Immature natural killer cell (primary cell): ENCODE measurements around the gene ARHGEF25. TPM values are rescaled to one million over a fixed set of nuclear protein-coding genes. Genes with fewer than 3 reads are reported as not detected.
"Not testable (repeated sequence)": the region's sequence is repeated elsewhere in the genome, so short reads cannot be mapped to it uniquely, and the experiment has no call there.

ENCODE experiments used
- DNase-seq, 3 donors: peaks; one replicate each; pipeline ENCODE4 v3.0.0; 2022; ENCODE audit warnings: mixed read lengths in 1 of 3
- H3K27ac Mint-ChIP-seq, 6 donors: one replicate each; pipeline ENCODE4 v1.8.0; 2020; ENCODE audit warnings: mixed read lengths in 6 of 6, mild to moderate bottlenecking in 5 of 6, inconsistent platforms in 4 of 6, moderate library complexity in 3 of 6
- H3K27me3 Mint-ChIP-seq, 3 donors: one replicate each; pipeline ENCODE4 v1.8.0; 2020 to 2021; ENCODE audit warnings: low read depth in 3 of 3, mild to moderate bottlenecking in 3 of 3, mixed read lengths in 3 of 3, moderate library complexity in 3 of 3, inconsistent platforms in 1 of 3
- H3K36me3 Mint-ChIP-seq, 3 donors: one replicate each; pipeline ENCODE4 v1.8.0; 2020; ENCODE audit warnings: mixed read lengths in 3 of 3, inconsistent platforms in 2 of 3, mild to moderate bottlenecking in 2 of 3
- H3K4me1 Mint-ChIP-seq, 2 donors: one replicate each; pipeline ENCODE4 v1.8.0; 2020; ENCODE audit warnings: inconsistent platforms in 2 of 2, mild to moderate bottlenecking in 2 of 2, mixed read lengths in 2 of 2, moderate library complexity in 1 of 2
- H3K4me3 Mint-ChIP-seq, 5 donors: one replicate each; pipeline ENCODE4 v1.8.0; 2020; ENCODE audit warnings: mild to moderate bottlenecking in 5 of 5, mixed read lengths in 5 of 5, inconsistent platforms in 3 of 5, moderate library complexity in 3 of 5
- H3K9me3 Mint-ChIP-seq, 6 donors: one replicate each; pipeline ENCODE4 v1.8.0; 2020; ENCODE audit warnings: mild to moderate bottlenecking in 6 of 6, mixed read lengths in 6 of 6, inconsistent platforms in 4 of 6, moderate library complexity in 3 of 6
- polyA plus RNA-seq, 3 donors: library from polyadenylated mRNA; unstranded; fragments of 300-500 nt; fragmentation: Illumina TruSeq; gene quantifications; one replicate each; pipeline ENCODE4 v1.2.3, GENCODE V29; 2021

Gene ARHGEF25
- polyA plus RNA-seq, 3 donors from 2014 or later, result 0.27 TPM; not detected in 2

- peaks cover 15 to 21% of the 10 kb centered on the region in 2 donors for H3K4me1 Mint-ChIP-seq
- H3K36me3 Mint-ChIP-seq, result no peaks in the 10 kb centered on the region
- no peak for DNase-seq
- H3K27me3 Mint-ChIP-seq, result peaks cover 12 to 21% (median 19%) of the 10 kb centered on the region in 3 donors
- H3K27ac Mint-ChIP-seq, result no peak overlapping the region
- no peaks in the 10 kb centered on the region for H3K9me3 Mint-ChIP-seq
- H3K4me3 Mint-ChIP-seq, result no peak overlapping the region
Observed at GRCh38 chr12:57615637-57616036, 4.4 kb downstream of the ARHGEF25 start.

GRCh38 chr12:57616383-57617101 is 5.3 kb downstream of the ARHGEF25 start:
- DNase-seq, result no peak
- Mint-ChIP-seq H3K27me3 (peaks cover 18 to 26% (median 24%) of the 10 kb centered on the region in 3 donors), H3K9me3 (no peaks in the 10 kb centered on the region), H3K4me1 (peaks cover 23 to 27% of the 10 kb centered on the region in 2 donors), H3K27ac (no peak overlapping the region), H3K36me3 (no peaks in the 10 kb centered on the region), H3K4me3 (no peak overlapping the region)

GRCh38 chr12:57617942-57618341 is 6.7 kb downstream of the ARHGEF25 start:
- H3K9me3 Mint-ChIP-seq, result no peaks in the 10 kb centered on the region
- no peaks in the 10 kb centered on the region for H3K36me3 Mint-ChIP-seq
- DNase-seq, result no peak
- peaks cover 30 to 33% of the 10 kb centered on the region in 2 donors for H3K4me1 Mint-ChIP-seq
- no peak overlapping the region for H3K4me3 Mint-ChIP-seq
- H3K27me3 Mint-ChIP-seq, result peaks cover 24 to 34% (median 31%) of the 10 kb centered on the region in 3 donors
- no peak overlapping the region for H3K27ac Mint-ChIP-seq

GRCh38 chr12:57618431-57618830 is 7.2 kb downstream of the ARHGEF25 start:
- H3K27me3 Mint-ChIP-seq, result peaks cover 27 to 34% (median 34%) of the 10 kb centered on the region in 3 donors
- H3K4me1 Mint-ChIP-seq, result peaks cover 30 to 33% of the 10 kb centered on the region in 2 donors
- not testable (repeated sequence) for H3K27ac Mint-ChIP-seq

GRCh38 chr12:57618966-57619433 is 7.8 kb downstream of the ARHGEF25 start:
- peaks cover 30 to 33% of the 10 kb centered on the region in 2 donors for H3K4me1 Mint-ChIP-seq
- H3K27ac Mint-ChIP-seq, result no peak overlapping the region
- DNase-seq, result no peak
- peaks cover 0 to under 1% (median 0%) of the 10 kb centered on the region in 3 donors for H3K36me3 Mint-ChIP-seq
- H3K27me3 Mint-ChIP-seq, result peaks cover 28 to 36% (median 34%) of the 10 kb centered on the region in 3 donors
- H3K9me3 Mint-ChIP-seq, result no peaks in the 10 kb centered on the region
- peak overlapping the region; percentile 49 to 77 (median 60) for H3K4me3 Mint-ChIP-seq

More at GRCh38 chr12:57618431-57618830, 7.2 kb downstream of the ARHGEF25 start:
- DNase-seq, H3K9me3 Mint-ChIP-seq, H3K36me3 Mint-ChIP-seq, H3K4me3 Mint-ChIP-seq: not testable (repeated sequence)

- DNase-seq, result no peak
- Mint-ChIP-seq H3K36me3 (peaks cover 0 to 4% (median 0%) of the 10 kb centered on the region in 3 donors), H3K27ac (no peak overlapping the region), H3K4me3 (peak overlapping the region in 4 of 5 donors; percentile 59 to 88 (median 68)), H3K27me3 (peaks cover 33 to 42% (median 33%) of the 10 kb centered on the region in 3 donors), H3K9me3 (no peaks in the 10 kb centered on the region), H3K4me1 (peaks cover 30 to 33% of the 10 kb centered on the region in 2 donors)
Observed at GRCh38 chr12:57619434-57620244, 8.4 kb downstream of the ARHGEF25 start.

GRCh38 chr12:57620245-57620935 is 9.2 kb downstream of the ARHGEF25 start:
- Mint-ChIP-seq H3K4me1 (peaks cover 30 to 33% of the 10 kb centered on the region in 2 donors), H3K36me3 (peaks cover 0 to 4% (median 0%) of the 10 kb centered on the region in 3 donors), H3K27me3 (peaks cover 33 to 50% (median 37%) of the 10 kb centered on the region in 3 donors), H3K4me3 (peak overlapping the region; percentile 66 to 88 (median 83)), H3K27ac (peak overlapping the region in 2 of 6 donors; percentile 4 to 8), H3K9me3 (no peaks in the 10 kb centered on the region)
- DNase-seq, result no peak

- peak overlapping the region; percentile 66 to 88 (median 83) for H3K4me3 Mint-ChIP-seq
- peak overlapping the region in 1 of 6 donors; percentile 8 for H3K27ac Mint-ChIP-seq
- H3K27me3 Mint-ChIP-seq, result peaks cover 35 to 52% (median 42%) of the 10 kb centered on the region in 3 donors
- H3K4me1 Mint-ChIP-seq, result peaks cover 30 to 33% of the 10 kb centered on the region in 2 donors
- H3K36me3 Mint-ChIP-seq, result peaks cover 0 to 4% (median 0%) of the 10 kb centered on the region in 3 donors
- no peak for DNase-seq
- H3K9me3 Mint-ChIP-seq, result no peaks in the 10 kb centered on the region
Observed at GRCh38 chr12:57620936-57621496, 9.8 kb downstream of the ARHGEF25 start.

GRCh38 chr12:57621497-57622292 is 10.5 kb downstream of the ARHGEF25 start:
- H3K9me3 Mint-ChIP-seq, result no peaks in the 10 kb centered on the region
- H3K27ac Mint-ChIP-seq, result peak overlapping the region in 2 of 6 donors; percentile 8 to 62
- peaks cover 0 to 4% (median 0%) of the 10 kb centered on the region in 3 donors for H3K36me3 Mint-ChIP-seq

GRCh38 chr12:57622293-57623245 is 11.3 kb downstream of the ARHGEF25 start:
- Mint-ChIP-seq H3K4me1 (peaks cover 30 to 33% of the 10 kb centered on the region in 2 donors), H3K27ac (peak overlapping the region in 2 of 6 donors; percentile 8 to 62), H3K9me3 (no peaks in the 10 kb centered on the region), H3K4me3 (peak overlapping the region; percentile 66 to 88 (median 83)), H3K36me3 (peaks cover 0 to 4% (median 0%) of the 10 kb centered on the region in 3 donors), H3K27me3 (peaks cover 43 to 59% (median 46%) of the 10 kb centered on the region in 3 donors)
- DNase-seq, result no peak

More at GRCh38 chr12:57621497-57622292, 10.5 kb downstream of the ARHGEF25 start:
- Mint-ChIP-seq H3K4me1 (peaks cover 30 to 33% of the 10 kb centered on the region in 2 donors), H3K27me3 (peaks cover 41 to 55% (median 45%) of the 10 kb centered on the region in 3 donors), H3K4me3 (peak overlapping the region; percentile 66 to 88 (median 83))
- DNase-seq, result peak; percentile 59 to 61 (median 60)

- Mint-ChIP-seq H3K36me3 (peaks cover 0 to 4% (median 0%) of the 10 kb centered on the region in 3 donors), H3K9me3 (no peaks in the 10 kb centered on the region), H3K27ac (no peak overlapping the region), H3K27me3 (peaks cover 40 to 65% (median 41%) of the 10 kb centered on the region in 3 donors), H3K4me3 (no peak overlapping the region), H3K4me1 (peaks cover 32 to 38% of the 10 kb centered on the region in 2 donors)
- no peak for DNase-seq
Observed at GRCh38 chr12:57623385-57623784, 12.2 kb downstream of the ARHGEF25 start.
